DND-41 (cell line): ENCODE measurements around the gene KCNG4.

Source experiments
- CTCF ChIP-seq: IDR thresholded peaks from 2 replicates; pipeline ENCODE4 v1.5.1; 2012; ENCODE audit warnings: borderline replicate concordance, low read length, moderate library complexity, mild to moderate bottlenecking; ENCODE audit not compliant: poor library complexity, severe bottlenecking; ENCODE audit errors: extremely low read depth
- EZH2 ChIP-seq: IDR thresholded peaks from 3 replicates; pipeline ENCODE4 v1.6.1; 2012; ENCODE audit warnings: borderline replicate concordance, low read depth, mild to moderate bottlenecking, moderate library complexity, low read length, inconsistent platforms; ENCODE audit not compliant: severe bottlenecking

- TF ChIP-seq CTCF (no peak), EZH2 (no peak)
Measured at GRCh38 chr16:84258266-84258665, 18.5 kb upstream of the KCNG4 start.
